ENCODE measurements around the gene USP22.

- TF ChIP-seq CTCF (IDR thresholded peaks at IDR 0.05; ENCODE audit: insufficient read depth, low read length) (no peak), POLR2AphosphoS5 (IDR thresholded peaks at IDR 0.05; ENCODE audit: low read depth) (peak; percentile 42; the same call in 1 of the 2 replicates)
Observed at GRCh38 chr17:21041741-21042457, 912 bp downstream of the USP22 start.
